ENCODE results near the gene METTL6. TPM values are rescaled to one million over a fixed set of nuclear protein-coding genes. Genes with fewer than 3 reads are reported as not detected.

METTL6 gene, protein sequence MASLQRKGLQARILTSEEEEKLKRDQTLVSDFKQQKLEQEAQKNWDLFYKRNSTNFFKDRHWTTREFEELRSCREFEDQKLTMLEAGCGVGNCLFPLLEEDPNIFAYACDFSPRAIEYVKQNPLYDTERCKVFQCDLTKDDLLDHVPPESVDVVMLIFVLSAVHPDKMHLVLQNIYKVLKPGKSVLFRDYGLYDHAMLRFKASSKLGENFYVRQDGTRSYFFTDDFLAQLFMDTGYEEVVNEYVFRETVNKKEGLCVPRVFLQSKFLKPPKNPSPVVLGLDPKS
- 10 to 100 TPM; 17.9 to 21.3 (median 19.8) TPM for total RNA-seq (2021; fragmentation: NEBNext Ultra II Directional; extraction: Animal tissue kit (Norgen Biotek cat#: 25700))
- long read RNA-seq, full-length matches to known transcripts: 10 of 25 reads
- long read RNA-seq, partial matches to known transcripts: 2 of 25 reads
- long read RNA-seq, other reads (novel, unspliced or antisense): 13 of 25 reads

DNA sequence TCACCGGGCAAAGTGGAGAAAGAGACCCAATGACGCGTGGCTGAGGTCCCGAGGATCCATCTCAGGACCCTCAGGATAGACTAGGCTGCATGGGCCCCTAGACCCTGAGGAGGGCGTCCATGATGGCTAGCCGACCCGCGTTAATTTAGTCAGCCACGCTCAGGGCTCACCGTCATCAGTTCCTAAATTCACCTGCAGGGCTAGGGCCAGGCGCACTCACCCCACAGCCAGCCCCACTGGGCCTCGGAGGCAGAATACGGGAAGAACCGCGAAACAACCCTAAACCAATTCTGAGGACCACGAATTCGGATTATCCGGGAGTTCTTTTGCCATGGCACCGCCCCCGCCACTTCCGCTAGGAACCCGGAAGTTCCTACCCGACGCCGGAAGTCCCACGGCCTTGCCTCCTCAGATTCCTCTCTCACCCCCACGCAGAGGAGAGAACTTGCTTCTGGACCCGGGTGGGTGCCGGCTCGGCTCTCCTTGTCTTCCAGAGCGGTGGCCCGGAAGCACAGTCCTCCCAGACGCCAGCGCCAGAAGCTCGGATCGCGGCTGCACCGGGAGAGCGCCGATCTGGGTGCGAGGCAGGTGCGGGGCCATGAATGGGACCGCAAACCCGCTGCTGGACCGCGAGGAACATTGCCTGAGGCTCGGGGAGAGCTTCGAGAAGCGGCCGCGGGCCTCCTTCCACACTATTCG, at the start of gene METTL6, which contains the start of gene EAF1:
Gene METTL6 (minus strand): TSS at position 363 of the 699 bp plus-strand sequence. CDS start 1,033 bp downstream, outside the sequence.
Gene EAF1 (plus strand): TSS at position 417 of the 699 bp plus-strand sequence. CDS start 182 bp downstream, at position 599.
- H3K9me3 Mint-ChIP-seq: peaks cover 6% of the 10 kb centered on the region
- peaks cover 32% of the 10 kb centered on the region for H3K36me3 Mint-ChIP-seq (ENCODE audit: low read depth)
- H3K27me3 Mint-ChIP-seq (ENCODE audit: insufficient read depth): no peaks in the 10 kb centered on the region
- TF ChIP-seq, protein P1, sequence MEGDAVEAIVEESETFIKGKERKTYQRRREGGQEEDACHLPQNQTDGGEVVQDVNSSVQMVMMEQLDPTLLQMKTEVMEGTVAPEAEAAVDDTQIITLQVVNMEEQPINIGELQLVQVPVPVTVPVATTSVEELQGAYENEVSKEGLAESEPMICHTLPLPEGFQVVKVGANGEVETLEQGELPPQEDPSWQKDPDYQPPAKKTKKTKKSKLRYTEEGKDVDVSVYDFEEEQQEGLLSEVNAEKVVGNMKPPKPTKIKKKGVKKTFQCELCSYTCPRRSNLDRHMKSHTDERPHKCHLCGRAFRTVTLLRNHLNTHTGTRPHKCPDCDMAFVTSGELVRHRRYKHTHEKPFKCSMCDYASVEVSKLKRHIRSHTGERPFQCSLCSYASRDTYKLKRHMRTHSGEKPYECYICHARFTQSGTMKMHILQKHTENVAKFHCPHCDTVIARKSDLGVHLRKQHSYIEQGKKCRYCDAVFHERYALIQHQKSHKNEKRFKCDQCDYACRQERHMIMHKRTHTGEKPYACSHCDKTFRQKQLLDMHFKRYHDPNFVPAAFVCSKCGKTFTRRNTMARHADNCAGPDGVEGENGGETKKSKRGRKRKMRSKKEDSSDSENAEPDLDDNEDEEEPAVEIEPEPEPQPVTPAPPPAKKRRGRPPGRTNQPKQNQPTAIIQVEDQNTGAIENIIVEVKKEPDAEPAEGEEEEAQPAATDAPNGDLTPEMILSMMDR (IDR thresholded peaks at IDR 0.05): peak; percentile 36
- H3K4me3 Mint-ChIP-seq: peak within 1 kb of the TSS; percentile 98
- peak within 1 kb of the TSS; percentile 88 for H3K27ac Mint-ChIP-seq
- DNase-seq: peak; percentile 68
- peaks cover 33% of the 10 kb centered on the region for H3K4me1 Mint-ChIP-seq (ENCODE audit: low read depth)

DNA sequence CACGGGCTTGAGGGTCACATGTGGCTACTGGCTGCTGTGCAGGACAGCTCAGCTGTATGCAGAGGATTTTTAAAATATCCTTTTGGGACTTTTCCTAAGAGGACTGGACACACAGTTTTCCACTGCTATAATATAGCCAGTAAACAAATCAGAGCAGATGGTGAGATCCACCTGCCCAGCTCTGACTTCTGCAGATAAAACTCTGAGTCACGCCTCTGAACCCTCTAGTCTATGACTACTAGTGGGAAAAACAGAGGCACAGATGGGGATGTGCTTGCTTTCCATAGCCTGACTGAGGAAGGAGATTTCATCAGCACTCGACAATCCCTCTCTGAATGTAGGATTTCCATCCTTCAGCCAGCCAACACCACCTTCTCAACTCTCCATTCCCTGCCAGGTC, 49.0 kb upstream of the METTL6 start:
- Mint-ChIP-seq H3K4me1 (ENCODE audit: low read depth) (no peaks in the 10 kb centered on the region), H3K27ac (no peak overlapping the region), H3K9me3 (no peaks in the 10 kb centered on the region), H3K27me3 (ENCODE audit: insufficient read depth) (peaks cover 11% of the 10 kb centered on the region), H3K36me3 (ENCODE audit: low read depth) (no peaks in the 10 kb centered on the region), H3K4me3 (no peak overlapping the region)
- no peak for DNase-seq
- TF ChIP-seq, protein P1 (IDR thresholded peaks at IDR 0.05): no peak

DNA sequence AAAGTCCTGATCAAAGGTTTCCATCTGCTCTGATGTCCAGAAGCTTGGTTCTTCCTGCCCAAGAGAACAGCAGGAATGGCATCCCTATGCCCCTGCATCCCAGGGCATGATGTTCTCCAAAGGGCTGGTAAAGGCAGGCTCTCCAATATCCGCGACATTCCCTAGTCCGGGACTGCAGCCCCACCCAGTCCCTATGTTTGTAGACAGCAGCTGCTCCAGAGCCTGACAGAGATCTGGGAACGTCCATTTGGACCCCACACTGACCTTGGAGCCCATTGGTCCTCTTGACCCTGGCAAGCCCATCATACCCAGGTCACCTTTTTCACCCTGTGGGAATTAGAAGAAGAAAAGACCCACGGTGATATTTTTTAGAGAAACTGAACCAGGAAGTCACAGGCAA, 47.8 kb upstream of the METTL6 start:
- Mint-ChIP-seq H3K4me3 (no peak overlapping the region), H3K27me3 (ENCODE audit: insufficient read depth) (peaks cover 17% of the 10 kb centered on the region), H3K4me1 (ENCODE audit: low read depth) (no peaks in the 10 kb centered on the region), H3K27ac (no peak overlapping the region), H3K9me3 (no peaks in the 10 kb centered on the region), H3K36me3 (ENCODE audit: low read depth) (no peaks in the 10 kb centered on the region)
- TF ChIP-seq, protein P1 (IDR thresholded peaks at IDR 0.05): no peak
- DNase-seq: no peak

DNA sequence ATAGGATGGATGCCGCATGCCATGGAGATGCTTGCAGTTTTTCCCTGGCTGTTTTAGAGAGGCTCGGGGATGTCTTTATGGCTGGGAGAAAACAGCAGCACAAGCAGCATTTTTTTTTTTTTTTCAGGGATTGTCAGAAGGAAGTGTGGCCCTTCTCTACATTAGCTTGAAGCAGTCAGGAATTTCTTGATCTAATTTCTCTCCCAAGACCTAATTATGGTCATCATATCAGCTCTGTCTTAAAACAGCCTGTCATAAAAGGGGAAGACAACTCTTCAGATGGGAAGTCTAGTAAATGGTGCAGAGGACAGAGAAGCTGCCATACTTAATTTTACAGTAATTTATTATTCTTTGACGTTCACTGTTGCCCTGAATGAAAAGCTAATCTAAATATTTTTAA, 44.5 kb upstream of the METTL6 start:
- Mint-ChIP-seq H3K4me1 (ENCODE audit: low read depth) (no peaks in the 10 kb centered on the region), H3K4me3 (no peak overlapping the region), H3K36me3 (ENCODE audit: low read depth) (no peaks in the 10 kb centered on the region), H3K27ac (no peak overlapping the region), H3K27me3 (ENCODE audit: insufficient read depth) (peaks cover 17% of the 10 kb centered on the region), H3K9me3 (no peaks in the 10 kb centered on the region)
- TF ChIP-seq, protein P1 (IDR thresholded peaks at IDR 0.05): no peak
- no peak for DNase-seq

DNA sequence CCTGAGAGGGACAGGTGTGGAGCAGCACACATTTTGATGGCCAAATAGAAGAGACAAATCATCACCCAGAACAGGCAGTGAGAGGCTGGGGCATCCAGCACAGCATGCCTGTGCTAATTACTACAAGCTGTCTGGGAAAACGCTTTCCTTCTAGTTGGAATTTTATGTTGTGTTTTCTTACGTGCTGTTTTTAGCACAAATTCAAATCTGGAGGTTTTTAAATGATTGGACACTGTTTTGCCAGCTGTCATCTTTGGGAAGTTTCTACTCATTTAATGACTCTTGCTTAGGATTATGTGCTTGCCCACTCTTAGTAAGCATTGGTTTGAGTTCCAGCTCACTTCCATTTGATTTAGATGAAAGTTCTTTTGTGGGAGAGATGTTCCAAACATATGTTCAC, 43.5 kb upstream of the METTL6 start:
- TF ChIP-seq, protein P1 (IDR thresholded peaks at IDR 0.05): no peak
- no peaks in the 10 kb centered on the region for H3K36me3 Mint-ChIP-seq (ENCODE audit: low read depth)
- H3K4me3 Mint-ChIP-seq: no peak overlapping the region
- H3K27ac Mint-ChIP-seq: no peak overlapping the region
- DNase-seq: no peak
- H3K4me1 Mint-ChIP-seq (ENCODE audit: low read depth): no peaks in the 10 kb centered on the region
- peaks cover 17% of the 10 kb centered on the region for H3K27me3 Mint-ChIP-seq (ENCODE audit: insufficient read depth)
- no peaks in the 10 kb centered on the region for H3K9me3 Mint-ChIP-seq
